CD4-positive, alpha-beta T cell treated with Interleukin-17A for 4 hours (primary cell): ENCODE results near the gene C6orf47.

Experiments
- DNase-seq: peaks from one replicate; pipeline ENCODE4 v3.0.0-alpha.2; 2020; ENCODE audit warnings: mixed read lengths

The C6orf47 gene

GRCh38 chr6:31609519-31610406 is 50.8 kb downstream of the C6orf47 start:
- no peak for DNase-seq
